ENCODE results near the gene SNX25.

DNA sequence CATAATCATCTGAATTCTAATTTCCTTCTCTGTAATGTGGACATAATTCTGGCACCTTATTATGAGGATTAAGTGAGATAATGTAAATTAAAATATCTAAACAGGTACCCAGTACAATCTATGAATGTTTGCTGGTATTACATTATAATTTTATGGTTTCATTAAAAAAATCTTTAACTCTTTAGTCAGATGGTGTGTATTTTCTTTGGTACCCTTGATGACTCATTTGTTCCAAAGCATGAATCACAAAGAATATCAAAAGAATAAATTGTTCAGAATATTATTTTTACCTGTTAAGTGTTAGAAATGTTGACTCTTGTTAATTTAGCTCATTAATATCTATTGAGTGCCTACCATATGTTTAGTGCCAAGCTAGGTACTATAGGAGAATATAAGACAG is 74.3 kb downstream of the SNX25 start:
- TF ChIP-seq, protein P1, sequence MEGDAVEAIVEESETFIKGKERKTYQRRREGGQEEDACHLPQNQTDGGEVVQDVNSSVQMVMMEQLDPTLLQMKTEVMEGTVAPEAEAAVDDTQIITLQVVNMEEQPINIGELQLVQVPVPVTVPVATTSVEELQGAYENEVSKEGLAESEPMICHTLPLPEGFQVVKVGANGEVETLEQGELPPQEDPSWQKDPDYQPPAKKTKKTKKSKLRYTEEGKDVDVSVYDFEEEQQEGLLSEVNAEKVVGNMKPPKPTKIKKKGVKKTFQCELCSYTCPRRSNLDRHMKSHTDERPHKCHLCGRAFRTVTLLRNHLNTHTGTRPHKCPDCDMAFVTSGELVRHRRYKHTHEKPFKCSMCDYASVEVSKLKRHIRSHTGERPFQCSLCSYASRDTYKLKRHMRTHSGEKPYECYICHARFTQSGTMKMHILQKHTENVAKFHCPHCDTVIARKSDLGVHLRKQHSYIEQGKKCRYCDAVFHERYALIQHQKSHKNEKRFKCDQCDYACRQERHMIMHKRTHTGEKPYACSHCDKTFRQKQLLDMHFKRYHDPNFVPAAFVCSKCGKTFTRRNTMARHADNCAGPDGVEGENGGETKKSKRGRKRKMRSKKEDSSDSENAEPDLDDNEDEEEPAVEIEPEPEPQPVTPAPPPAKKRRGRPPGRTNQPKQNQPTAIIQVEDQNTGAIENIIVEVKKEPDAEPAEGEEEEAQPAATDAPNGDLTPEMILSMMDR (IDR thresholded peaks at IDR 0.05): no peak
- TF ChIP-seq POLR2AphosphoS5 (IDR thresholded peaks at IDR 0.05; ENCODE audit: low read depth, low read length): no peak
- TF ChIP-seq, protein P2, sequence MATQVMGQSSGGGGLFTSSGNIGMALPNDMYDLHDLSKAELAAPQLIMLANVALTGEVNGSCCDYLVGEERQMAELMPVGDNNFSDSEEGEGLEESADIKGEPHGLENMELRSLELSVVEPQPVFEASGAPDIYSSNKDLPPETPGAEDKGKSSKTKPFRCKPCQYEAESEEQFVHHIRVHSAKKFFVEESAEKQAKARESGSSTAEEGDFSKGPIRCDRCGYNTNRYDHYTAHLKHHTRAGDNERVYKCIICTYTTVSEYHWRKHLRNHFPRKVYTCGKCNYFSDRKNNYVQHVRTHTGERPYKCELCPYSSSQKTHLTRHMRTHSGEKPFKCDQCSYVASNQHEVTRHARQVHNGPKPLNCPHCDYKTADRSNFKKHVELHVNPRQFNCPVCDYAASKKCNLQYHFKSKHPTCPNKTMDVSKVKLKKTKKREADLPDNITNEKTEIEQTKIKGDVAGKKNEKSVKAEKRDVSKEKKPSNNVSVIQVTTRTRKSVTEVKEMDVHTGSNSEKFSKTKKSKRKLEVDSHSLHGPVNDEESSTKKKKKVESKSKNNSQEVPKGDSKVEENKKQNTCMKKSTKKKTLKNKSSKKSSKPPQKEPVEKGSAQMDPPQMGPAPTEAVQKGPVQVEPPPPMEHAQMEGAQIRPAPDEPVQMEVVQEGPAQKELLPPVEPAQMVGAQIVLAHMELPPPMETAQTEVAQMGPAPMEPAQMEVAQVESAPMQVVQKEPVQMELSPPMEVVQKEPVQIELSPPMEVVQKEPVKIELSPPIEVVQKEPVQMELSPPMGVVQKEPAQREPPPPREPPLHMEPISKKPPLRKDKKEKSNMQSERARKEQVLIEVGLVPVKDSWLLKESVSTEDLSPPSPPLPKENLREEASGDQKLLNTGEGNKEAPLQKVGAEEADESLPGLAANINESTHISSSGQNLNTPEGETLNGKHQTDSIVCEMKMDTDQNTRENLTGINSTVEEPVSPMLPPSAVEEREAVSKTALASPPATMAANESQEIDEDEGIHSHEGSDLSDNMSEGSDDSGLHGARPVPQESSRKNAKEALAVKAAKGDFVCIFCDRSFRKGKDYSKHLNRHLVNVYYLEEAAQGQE (IDR thresholded peaks at IDR 0.05; ENCODE audit: insufficient read depth in 1 of 2, low read depth in 2 of 2, low read length in 1 of 2): no peak
- no peak for TF ChIP-seq TCF7L2 (IDR thresholded peaks at IDR 0.05; ENCODE audit: low read depth, low read length)
